Spleen (tissue), 11 donors: ENCODE data around the gene GRIK2. TPM values are rescaled to one million over a fixed set of nuclear protein-coding genes. Genes with fewer than 3 reads are reported as not detected.

Experiments used
- DNase-seq: peaks from one replicate; pipeline ENCODE4 v3.0.0-alpha.2; 2020
- H3K27ac ChIP-seq, 8 donors: fragments of 200-600 bp; sonication (generic) in 7 of 8; 1 replicate in 4 of 8; 2 replicates in 4 of 8; pipeline versions ENCODE4 v1.5.0 to v1.8.0; 2016 to 2021; ENCODE audit warnings: inconsistent platforms in 4 of 8, mild to moderate bottlenecking in 4 of 8, moderate library complexity in 1 of 8
- H3K27me3 ChIP-seq, 7 donors: fragments of 200-600 bp; sonication (generic) in 6 of 7; replicated peaks in 1 of 7; 1 replicate in 4 of 7; 2 replicates in 3 of 7; pipeline versions ENCODE4 v1.5.0 to v1.8.0; 2016 to 2021; ENCODE audit warnings: inconsistent platforms in 3 of 7, mild to moderate bottlenecking in 1 of 7
- H3K36me3 ChIP-seq, 6 donors: fragments of 200-600 bp; sonication (generic) in 5 of 6; 1 replicate in 4 of 6; 2 replicates in 2 of 6; pipeline versions ENCODE4 v1.5.0 to v1.8.0; 2016 to 2021; ENCODE audit warnings: inconsistent platforms in 2 of 6
- H3K4me1 ChIP-seq, 6 donors: fragments of 200-600 bp; sonication (generic) in 5 of 6; 1 replicate in 3 of 6; 2 replicates in 3 of 6; pipeline versions ENCODE4 v1.5.0 to v1.8.0; 2016 to 2021; ENCODE audit warnings: inconsistent platforms in 3 of 6
- H3K4me3 ChIP-seq, 8 donors: fragments of 200-600 bp; sonication (generic) in 7 of 8; 1 replicate in 4 of 8; 2 replicates in 4 of 8; pipeline versions ENCODE4 v1.5.0 to v1.8.0; 2016 to 2021; ENCODE audit warnings: inconsistent platforms in 4 of 8, mild to moderate bottlenecking in 4 of 8, moderate library complexity in 2 of 8
- H3K9me3 ChIP-seq, 8 donors: fragments of 200-600 bp; sonication (generic) in 7 of 8; 1 replicate in 4 of 8; 2 replicates in 4 of 8; pipeline versions ENCODE4 v1.5.0 to v1.8.0; 2016 to 2021; ENCODE audit warnings: inconsistent platforms in 4 of 8
- POLR2A ChIP-seq, 3 donors: fragments of 450-650 bp; IDR thresholded peaks; one replicate each; pipeline ENCODE4 v1.5.1; 2017; ENCODE audit warnings: antibody characterized with exemption in 3 of 3, mild to moderate bottlenecking in 1 of 3
- POLR2AphosphoS5 ChIP-seq, 3 donors: sonication (generic); formaldehyde crosslinking; IDR thresholded peaks; one replicate each; pipeline ENCODE4 v1.5.1; 2017; ENCODE audit warnings: antibody characterized with exemption in 3 of 3
- WGBS, 5 donors: extraction: QIAGEN DNeasy Blood & Tissue Kit in 3 of 5; methylation state at CpG; one replicate each; pipeline versions ENCODE4 v1.1.5 to v1.1.7; 2013 to 2018; 5-methylcytosine and 5-hydroxymethylcytosine counted together
- intact Hi-C: fragments of 100-400 bp; cut with DNase I; formaldehyde crosslinking; loops from one replicate; pipeline ENCODE4 v1.15.0; 2023; ENCODE audit warnings: low total_unique reads
- polyA plus RNA-seq, 3 donors: library from polyadenylated mRNA; stranded (reverse); fragments of 200-250 nt; gene quantifications; one replicate each; pipeline ENCODE4 v1.2.1, GENCODE V29; 2013
- total RNA-seq, 7 donors: library from RNA; depleted of rRNA in 3 of 7; stranded (reverse); fragments of >200 nt in 3 of 7; fragmentation: NEBNext Ultra II Directional in 4 of 7; extraction: Animal tissue kit (Norgen Biotek cat#: 25700) in 4 of 7; gene quantifications; one replicate each; pipeline versions ENCODE4 v1.1.0 to v1.2.1, GENCODE V29; 2016 to 2021
- TF ChIP-seq, protein P1 (sequence below), 11 experiments: fragments of 200-600 bp in 7 of 11; fragments of 450-650 bp in 4 of 11; sonication (generic) in 4 of 11; IDR thresholded peaks in 8 of 11; conservative IDR thresholded peaks in 3 of 11; 1 replicate in 7 of 11; 2 replicates in 4 of 11; pipeline versions ENCODE4 v1.4.0 to v1.8.0; 2016 to 2021; ENCODE audit warnings: antibody characterized with exemption in 11 of 11, inconsistent platforms in 4 of 11, mild to moderate bottlenecking in 1 of 11
- donor health status: healthy with polysubstance abuse.
- donor health status: DM: no; HTN: no; CAD: no; lungs with moderate emphysema.
- donor health status: DM: no; HTN: no; CAD: no.
- donor health status: Bipolar disorder and iron deficiency.
- donor health status: healthy.
- donor health status: DM: no; HTN: no; CAD: no.
- donor health status: DM: yes; HTN: yes; CAD: no.

The GRIK2 gene
- total and polyA plus RNA-seq, 10 donors: 0.07 to 2.7 (median 0.89) TPM

DNA sequence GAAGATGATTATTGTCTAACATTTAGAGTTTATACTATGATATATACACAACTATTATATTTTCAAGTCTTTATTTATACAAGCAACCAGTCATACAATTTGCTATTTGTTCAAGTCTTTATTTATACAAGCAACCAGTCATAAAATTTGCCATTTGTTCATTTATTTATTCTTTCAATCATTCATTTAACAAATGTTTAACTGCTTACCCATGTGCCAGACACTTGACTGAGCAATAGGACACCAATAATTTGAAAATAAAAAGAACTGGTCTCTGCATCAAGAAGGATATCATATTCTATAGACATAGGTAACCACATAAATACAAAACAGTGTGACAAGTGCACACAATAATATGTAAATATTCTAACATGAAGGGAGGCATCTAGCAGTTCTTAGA is 20.3 kb downstream of the GRIK2 start:
- H3K4me3 ChIP-seq: no peak overlapping the region
- H3K27ac ChIP-seq: no peak overlapping the region
- TF ChIP-seq POLR2AphosphoS5 (IDR thresholded peaks at IDR 0.05) (no peak), POLR2A (IDR thresholded peaks at IDR 0.05) (no peak)
- TF ChIP-seq, protein P1, sequence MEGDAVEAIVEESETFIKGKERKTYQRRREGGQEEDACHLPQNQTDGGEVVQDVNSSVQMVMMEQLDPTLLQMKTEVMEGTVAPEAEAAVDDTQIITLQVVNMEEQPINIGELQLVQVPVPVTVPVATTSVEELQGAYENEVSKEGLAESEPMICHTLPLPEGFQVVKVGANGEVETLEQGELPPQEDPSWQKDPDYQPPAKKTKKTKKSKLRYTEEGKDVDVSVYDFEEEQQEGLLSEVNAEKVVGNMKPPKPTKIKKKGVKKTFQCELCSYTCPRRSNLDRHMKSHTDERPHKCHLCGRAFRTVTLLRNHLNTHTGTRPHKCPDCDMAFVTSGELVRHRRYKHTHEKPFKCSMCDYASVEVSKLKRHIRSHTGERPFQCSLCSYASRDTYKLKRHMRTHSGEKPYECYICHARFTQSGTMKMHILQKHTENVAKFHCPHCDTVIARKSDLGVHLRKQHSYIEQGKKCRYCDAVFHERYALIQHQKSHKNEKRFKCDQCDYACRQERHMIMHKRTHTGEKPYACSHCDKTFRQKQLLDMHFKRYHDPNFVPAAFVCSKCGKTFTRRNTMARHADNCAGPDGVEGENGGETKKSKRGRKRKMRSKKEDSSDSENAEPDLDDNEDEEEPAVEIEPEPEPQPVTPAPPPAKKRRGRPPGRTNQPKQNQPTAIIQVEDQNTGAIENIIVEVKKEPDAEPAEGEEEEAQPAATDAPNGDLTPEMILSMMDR (IDR thresholded peaks at IDR 0.05 in 8 of 11, conservative IDR thresholded peaks at IDR 0.05 in 3 of 11): no peak
- H3K36me3 ChIP-seq: no peaks in the 10 kb centered on the region
- H3K9me3 ChIP-seq: no peaks in the 10 kb centered on the region
- intact Hi-C loops: no loop called here
- DNase-seq: no peak
- H3K4me1 ChIP-seq: no peaks in the 10 kb centered on the region
- no peaks in the 10 kb centered on the region for H3K27me3 ChIP-seq

DNA sequence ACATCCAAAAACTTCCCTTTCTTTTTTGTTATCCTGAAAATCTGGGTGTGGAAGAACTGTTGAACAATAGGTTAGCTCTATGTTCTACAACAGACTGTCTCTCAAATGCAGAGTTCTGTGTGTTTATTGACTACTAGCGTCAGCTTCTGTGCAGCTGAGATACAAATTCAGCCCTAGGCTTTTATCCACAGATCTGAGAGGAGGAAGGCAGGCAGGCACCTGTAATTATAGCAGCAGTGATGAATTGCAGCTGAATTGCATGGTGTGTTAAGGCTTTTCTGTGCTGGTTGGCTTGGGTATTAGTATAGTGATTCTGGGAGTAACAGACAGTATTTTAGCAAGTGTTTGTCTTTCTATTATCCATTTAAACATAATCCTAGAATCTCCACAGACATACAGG is 24.4 kb downstream of the GRIK2 start:
- peaks cover 0 to 7% (median 0%) of the 10 kb centered on the region in 8 donors for H3K9me3 ChIP-seq
- no peak for DNase-seq
- H3K4me1 ChIP-seq: no peaks in the 10 kb centered on the region
- no peak overlapping the region for H3K27ac ChIP-seq
- H3K36me3 ChIP-seq: no peaks in the 10 kb centered on the region
- no peaks in the 10 kb centered on the region for H3K27me3 ChIP-seq
- TF ChIP-seq, protein P1 (IDR thresholded peaks at IDR 0.05 in 8 of 11, conservative IDR thresholded peaks at IDR 0.05 in 3 of 11): no peak
- TF ChIP-seq POLR2A (IDR thresholded peaks at IDR 0.05): no peak
- TF ChIP-seq POLR2AphosphoS5 (IDR thresholded peaks at IDR 0.05): no peak
- 67 to 76% (median 70%) methylated on average over 1 of the region's 1 CpG for WGBS, 5 donors
- H3K4me3 ChIP-seq: no peak overlapping the region
- intact Hi-C loops: no loop called here

DNA sequence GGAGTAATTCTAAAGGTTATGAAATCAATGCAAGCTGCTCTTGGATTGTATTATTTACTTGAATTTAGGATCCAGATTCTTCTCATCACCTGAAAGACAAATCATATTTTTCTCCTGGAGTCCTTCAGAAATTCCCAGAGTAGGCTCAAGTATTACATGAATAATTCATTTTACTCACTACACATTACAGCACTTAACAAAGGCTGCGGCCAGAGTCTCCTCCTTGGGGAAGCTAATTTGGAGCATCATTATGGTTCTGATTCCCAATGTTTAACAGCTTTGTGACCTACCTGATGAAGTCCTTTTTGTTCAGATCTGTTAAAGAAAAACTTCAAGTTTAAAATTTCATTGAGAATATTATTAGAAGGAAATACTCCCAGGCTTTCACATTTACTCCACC is 28.7 kb downstream of the GRIK2 start:
- Histone ChIP-seq H3K4me1 (no peaks in the 10 kb centered on the region), H3K36me3 (no peaks in the 10 kb centered on the region), H3K27me3 (no peaks in the 10 kb centered on the region), H3K9me3 (peaks cover 0 to 7% (median 0%) of the 10 kb centered on the region in 8 donors), H3K4me3 (no peak overlapping the region), H3K27ac (no peak overlapping the region)
- intact Hi-C loops: no loop called here
- TF ChIP-seq POLR2A (IDR thresholded peaks at IDR 0.05) (no peak), POLR2AphosphoS5 (IDR thresholded peaks at IDR 0.05) (no peak)
- TF ChIP-seq, protein P1 (IDR thresholded peaks at IDR 0.05 in 8 of 11, conservative IDR thresholded peaks at IDR 0.05 in 3 of 11): no peak
- no peak for DNase-seq
- WGBS, 5 donors: 83 to 96% (median 89%) methylated on average over 1 of the region's 1 CpG

GRCh38 chr6:101422811-101423210 is 29.3 kb downstream of the GRIK2 start:
- TF ChIP-seq POLR2AphosphoS5 (IDR thresholded peaks at IDR 0.05) (no peak), POLR2A (IDR thresholded peaks at IDR 0.05) (no peak)
- TF ChIP-seq, protein P1 (IDR thresholded peaks at IDR 0.05 in 8 of 11, conservative IDR thresholded peaks at IDR 0.05 in 3 of 11): no peak
- H3K9me3 ChIP-seq: peaks cover 0 to 7% (median 0%) of the 10 kb centered on the region in 8 donors
- 74 to 96% (median 90%) methylated on average over 1 of the region's 1 CpG for WGBS, 5 donors
- H3K36me3 ChIP-seq: no peaks in the 10 kb centered on the region
- no peak overlapping the region for H3K27ac ChIP-seq
- H3K4me1 ChIP-seq: no peaks in the 10 kb centered on the region
- H3K27me3 ChIP-seq: no peaks in the 10 kb centered on the region
- intact Hi-C loops: no loop called here
- no peak for DNase-seq
- H3K4me3 ChIP-seq: no peak overlapping the region
